ENCODE results near the gene DNASE2. TPM values are rescaled to one million over a fixed set of nuclear protein-coding genes. Genes with fewer than 3 reads are reported as not detected.
A peak's percentile ranks its signal among the peaks of the same experiment; 100 is the strongest.

Gene DNASE2
- total RNA-seq, 1 experiment from 2014 or later, result 35.7 TPM

- TF ChIP-seq E2F4 (CRISPR knock-in tag; IDR thresholded peaks at IDR 0.05; ENCODE audit: borderline replicate concordance, low read depth), result no peak
- no peak for TF ChIP-seq SMAD3 (CRISPR knock-in tag; IDR thresholded peaks at IDR 0.05; ENCODE audit: borderline replicate concordance)
- no peak for TF ChIP-seq CREM (CRISPR knock-in tag; IDR thresholded peaks at IDR 0.05)
- no peak for TF ChIP-seq NFYB (CRISPR knock-in tag; conservative IDR thresholded peaks at IDR 0.05; ENCODE audit: low read depth)
- TF ChIP-seq FOXP1 (CRISPR knock-in tag; IDR thresholded peaks at IDR 0.05; ENCODE audit: borderline replicate concordance), result no peak
- no peak for TF ChIP-seq ZBTB43 (CRISPR knock-in tag; IDR thresholded peaks at IDR 0.05)
Observed at GRCh38 chr19:12836529-12836863, 44.8 kb downstream of the DNASE2 start (continued).

- peak; percentile 5 for ATAC-seq
Observed at GRCh38 chr19:12834976-12835757, 46.1 kb downstream of the DNASE2 start.

GRCh38 chr19:12834566-12834943 lies 46.7 kb downstream of the DNASE2 start, which contains the start of gene RTBDN:
RTBDN (minus strand) TSS chr19:12834579; CDS start chr19:12829979, 4,600 bp downstream.
- Mint-ChIP-seq H3K4me3 (peak within 1 kb of the TSS; percentile 70), H3K36me3 (no peaks in the 10 kb centered on the region), H3K4me1 (peaks cover 32% of the 10 kb centered on the region), H3K27me3 (ENCODE audit: low read depth) (peaks cover 61% of the 10 kb centered on the region), H3K27ac (0 out of 2 replicates have a peak within 1 kb of the TSS, but pooled peaks have one; percentile 31), H3K9me3 (no peaks in the 10 kb centered on the region)
- DNase-seq (ENCODE audit: low spot score) (peak; percentile 46), ATAC-seq (no peak)
- TF ChIP-seq NFYB (CRISPR knock-in tag; conservative IDR thresholded peaks at IDR 0.05; ENCODE audit: low read depth), result no peak
- TF ChIP-seq NFE2L1 (CRISPR knock-in tag; IDR thresholded peaks at IDR 0.05), result no peak
- no peak for TF ChIP-seq CTCF (IDR thresholded peaks at IDR 0.05)
- no peak for TF ChIP-seq MXD4 (CRISPR knock-in tag; IDR thresholded peaks at IDR 0.05; ENCODE audit: borderline replicate concordance)
- no peak for TF ChIP-seq ZNF317 (CRISPR knock-in tag; IDR thresholded peaks at IDR 0.05; ENCODE audit: borderline replicate concordance, low read depth)
- no peak for TF ChIP-seq TP53 (CRISPR knock-in tag; IDR thresholded peaks at IDR 0.05)
- no peak for TF ChIP-seq OVOL2 (CRISPR knock-in tag; IDR thresholded peaks at IDR 0.05; ENCODE audit: borderline replicate concordance)
- ChIA-PET POLR2A (no interaction called here), CTCF (interaction anchor here (0.8 to 2.3 kb wide), 5 partner anchors 28 to 131 kb away, joined by 3 to 10 read pairs (median 7); partner anchors contain the start of gene RNASEH2A)

More at GRCh38 chr19:12834976-12835757, 46.1 kb downstream of the DNASE2 start:
- Mint-ChIP-seq H3K9me3 (no peaks in the 10 kb centered on the region), H3K4me1 (peaks cover 36% of the 10 kb centered on the region), H3K4me3 (peak overlapping the region; percentile 70), H3K36me3 (no peaks in the 10 kb centered on the region), H3K27ac (no peak overlapping the region), H3K27me3 (ENCODE audit: low read depth) (peaks cover 57% of the 10 kb centered on the region)
- peak; percentile 74 for DNase-seq (ENCODE audit: low spot score)
- ChIA-PET CTCF (interaction anchor here (0.6 to 2.3 kb wide), 8 partner anchors 29 to 209 kb away, joined by 3 to 10 read pairs (median 5); partner anchors contain the start of gene RNASEH2A), POLR2A (interaction anchor here (0.7 kb wide), 1 partner anchor 12 kb away, joined by 5 read pairs; no protein-coding TSS in a partner anchor)
- TF ChIP-seq RORB (CRISPR knock-in tag; IDR thresholded peaks at IDR 0.05) (no peak), ZNF671 (CRISPR knock-in tag; IDR thresholded peaks at IDR 0.05) (no peak), ZBTB43 (CRISPR knock-in tag; IDR thresholded peaks at IDR 0.05) (no peak), NFYB (CRISPR knock-in tag; conservative IDR thresholded peaks at IDR 0.05; ENCODE audit: low read depth) (no peak; the same call in 1 of the 2 replicates), ZNF423 (CRISPR knock-in tag; IDR thresholded peaks at IDR 0.05) (no peak), MXD4 (CRISPR knock-in tag; IDR thresholded peaks at IDR 0.05; ENCODE audit: borderline replicate concordance) (no peak), CBFB (CRISPR knock-in tag; IDR thresholded peaks at IDR 0.05; ENCODE audit: low read depth) (no peak), E2F4 (CRISPR knock-in tag; IDR thresholded peaks at IDR 0.05; ENCODE audit: borderline replicate concordance, low read depth) (no peak), ESRRA (CRISPR knock-in tag; IDR thresholded peaks at IDR 0.05; ENCODE audit: borderline replicate concordance) (no peak), ZNF138 (CRISPR knock-in tag; conservative IDR thresholded peaks at IDR 0.05) (no peak), SMAD3 (CRISPR knock-in tag; IDR thresholded peaks at IDR 0.05; ENCODE audit: borderline replicate concordance) (no peak)
